HCT116 (cell line): ENCODE measurements around the gene CFAP92. TPM values are rescaled to one million over a fixed set of nuclear protein-coding genes. Genes with fewer than 3 reads are reported as not detected.
A peak's percentile ranks its signal among the peaks of the same experiment; 100 is the strongest.

Experiments
- ATAC-seq: fragments of 200-7000 bp; cut with Tn5 transposase; 2 replicates; pipeline ENCODE4 v1.9.1; 2020; ENCODE audit warnings: mild to moderate bottlenecking, moderate library complexity
- BruUV-seq: library from RNA; stranded (reverse); fragments of 400-500 nt; replicated peaks from 2 replicates; lab custom pipeline; 2021; lab: Mats Ljungman, UMichigan
- CTCF ChIA-PET: fragments of 300-600 bp; sonication (Branson Sonifier 250); formaldehyde crosslinking; loops from one replicate; lab custom pipeline; 2021; ENCODE audit warnings: antibody characterized with exemption; lab: Charles Lee
- POLR2A ChIA-PET: fragments of 300-600, 350-600 bp; sonication (Branson Sonifier 250); formaldehyde crosslinking; loops from one replicate; lab custom pipeline; 2021; ENCODE audit warnings: antibody characterized with exemption; lab: Charles Lee
- RAD21 ChIA-PET, 2 experiments: fragments of 300-600 bp; sonication (Branson Sonifier 250); formaldehyde crosslinking; loops; one replicate each; lab custom pipeline; 2023; ENCODE audit warnings: low total read pairs in 2 of 2; ENCODE audit not compliant: uncharacterized antibody in 2 of 2, unreplicated experiment in 2 of 2, low non-redundant PET in 1 of 2; lab: Charles Lee
- DNase-seq: peaks from one replicate; pipeline ENCODE4 v3.0.0-alpha.2; 2010; ENCODE audit warnings: low read depth, low spot score
- H2AFZ ChIP-seq: fragments of 200-600 bp; shearing (Covaris generic), sonication (generic); 2 replicates; pipeline ENCODE4 v1.6.1; 2017; ENCODE audit warnings: low read depth, mixed run types, mixed read lengths, antibody characterized with exemption, low read length; ENCODE audit not compliant: poor library complexity, severe bottlenecking
- H3K27ac ChIP-seq: 2 replicates; pipeline ENCODE4 v1.5.1; 2012; ENCODE audit warnings: low read depth, low read length
- H3K27me3 ChIP-seq: fragments of 200-600 bp; sonication (generic); 2 replicates; pipeline ENCODE4 v1.6.1; 2016; ENCODE audit warnings: mixed run types, low read length, mixed read lengths; ENCODE audit not compliant: insufficient read depth
- H3K36me3 ChIP-seq, 2 experiments: fragments of 200-500 bp in 1 of 2; fragments of 200-600 bp in 1 of 2; sonication (Bioruptor generic) in 1 of 2; sonication (generic) in 1 of 2; 2 replicates each; pipeline versions ENCODE4 v1.5.1 to v1.6.1; 2014 to 2016; ENCODE audit warnings: low read length in 2 of 2, inconsistent platforms in 1 of 2, mixed read lengths in 1 of 2, mixed run types in 1 of 2; ENCODE audit not compliant: insufficient read depth in 2 of 2, control insufficient read depth in 1 of 2
- H3K4me1 ChIP-seq, 2 experiments: fragments of 200-600 bp in 1 of 2; sonication (generic) in 1 of 2; 2 replicates each; pipeline versions ENCODE4 v1.5.1 to v1.6.1; 2012 to 2017; ENCODE audit warnings: low read length in 2 of 2, inconsistent platforms in 1 of 2, mild to moderate bottlenecking in 1 of 2, mixed read lengths in 1 of 2, mixed run types in 1 of 2, moderate library complexity in 1 of 2; ENCODE audit not compliant: insufficient read depth in 2 of 2, control insufficient read depth in 1 of 2
- H3K4me2 ChIP-seq: fragments of 200-600 bp; sonication (generic); 2 replicates; pipeline ENCODE4 v1.6.1; 2017; ENCODE audit warnings: mixed run types, low read length, mixed read lengths
- H3K4me3 ChIP-seq, 2 experiments: fragments of 200-600 bp in 1 of 2; sonication (generic) in 1 of 2; replicated peaks in 1 of 2; 2 replicates each; pipeline ENCODE4 v1.5.1; 2011 to 2016; ENCODE audit warnings: low read length in 2 of 2, control low read depth in 1 of 2, low read depth in 1 of 2, mild to moderate bottlenecking in 1 of 2, mixed read lengths in 1 of 2, mixed run types in 1 of 2
- H3K79me2 ChIP-seq: fragments of 200-600 bp; sonication (generic); 2 replicates; pipeline ENCODE4 v1.6.1; 2017; ENCODE audit warnings: mild to moderate bottlenecking, mixed run types, low read length, moderate library complexity, mixed read lengths; ENCODE audit not compliant: insufficient read depth
- H3K9ac ChIP-seq: fragments of 200-600 bp; sonication (generic); 2 replicates; pipeline ENCODE4 v1.6.1; 2016; ENCODE audit warnings: low read length, mixed read lengths
- H3K9me2 ChIP-seq: fragments of 200-600 bp; sonication (generic), shearing (Covaris generic); 2 replicates; pipeline ENCODE4 v1.6.1; 2017; ENCODE audit warnings: mixed run types, mild to moderate bottlenecking, moderate library complexity; ENCODE audit not compliant: insufficient read depth
- H3K9me3 ChIP-seq, 2 experiments: fragments of 200-500 bp in 1 of 2; fragments of 200-600 bp in 1 of 2; sonication (Bioruptor generic) in 1 of 2; sonication (generic) in 1 of 2; 2 replicates each; pipeline ENCODE4 v1.6.1; 2014 to 2017; ENCODE audit warnings: low read length in 2 of 2, mixed read lengths in 2 of 2, inconsistent platforms in 1 of 2, low read depth in 1 of 2, mild to moderate bottlenecking in 1 of 2, mixed run types in 1 of 2, moderate library complexity in 1 of 2; ENCODE audit not compliant: control insufficient read depth in 1 of 2, insufficient read depth in 1 of 2
- H4K20me1 ChIP-seq: fragments of 200-600 bp; sonication (generic), shearing (Covaris generic); 2 replicates; pipeline ENCODE4 v1.6.1; 2017; ENCODE audit warnings: mixed run types, mild to moderate bottlenecking, moderate library complexity; ENCODE audit not compliant: insufficient read depth
- EZH2phosphoT487 ChIP-seq: fragments of 200-600 bp; IDR thresholded peaks from 2 replicates; pipeline ENCODE4 v1.6.1; 2018; ENCODE audit warnings: antibody characterized with exemption, borderline replicate concordance
- FOSL1 ChIP-seq: IDR thresholded peaks from 2 replicates; pipeline ENCODE4 v1.6.1; 2012; ENCODE audit warnings: low read depth
- JUND ChIP-seq: IDR thresholded peaks from 2 replicates; pipeline ENCODE4 v1.6.1; 2012
- POLR2A ChIP-seq: IDR thresholded peaks from 2 replicates; pipeline ENCODE4 v1.7.0; 2011; ENCODE audit warnings: borderline replicate concordance; ENCODE audit not compliant: insufficient read depth, insufficient read length; ENCODE audit errors: extremely low read depth
- POLR2AphosphoS5 ChIP-seq: IDR thresholded peaks from 2 replicates; pipeline ENCODE4 v1.6.1; 2011; ENCODE audit warnings: mild to moderate bottlenecking, low read depth, low read length, moderate library complexity
- SIN3A ChIP-seq: IDR thresholded peaks from 2 replicates; pipeline ENCODE4 v1.6.1; 2012; ENCODE audit warnings: low read depth
- SP1 ChIP-seq: IDR thresholded peaks from 2 replicates; pipeline ENCODE4 v1.6.1; 2012; ENCODE audit warnings: low read depth
- SRF ChIP-seq: IDR thresholded peaks from 2 replicates; pipeline ENCODE4 v1.6.1; 2012; ENCODE audit warnings: low read depth
- ZFX ChIP-seq: fragments of 450-650 bp; IDR thresholded peaks from 2 replicates; pipeline ENCODE4 v1.6.1; 2017
- ZNF274 ChIP-seq: fragments of 200-500 bp; sonication (Bioruptor generic); IDR thresholded peaks from 2 replicates; pipeline ENCODE4 v1.6.1; 2014; ENCODE audit warnings: mild to moderate bottlenecking, low read depth, low read length, inconsistent platforms
- intact Hi-C: fragments of 100-400 bp; cut with micrococcal nuclease; formaldehyde crosslinking; loops from 2 replicates; pipeline ENCODE4 v1.10.0; 2022
- total RNA-seq: library from RNA; stranded (reverse); gene quantifications from one replicate; pipeline ENCODE4 v1.2.1, GENCODE V29; 2021; ENCODE audit not compliant: unreplicated experiment
- TF ChIP-seq, protein P1 (sequence below), 3 experiments: fragments of 200-600 bp in 1 of 3; sonication (generic) in 1 of 3; IDR thresholded peaks in 2 of 3; conservative IDR thresholded peaks in 1 of 3; 2 replicates each; pipeline ENCODE4 v1.5.1; 2012 to 2017; ENCODE audit warnings: low read depth in 2 of 3, low read length in 2 of 3, antibody characterized with exemption in 1 of 3, borderline replicate concordance in 1 of 3, control low read depth in 1 of 3, mild to moderate bottlenecking in 1 of 3, mixed read lengths in 1 of 3, mixed run types in 1 of 3, moderate library complexity in 1 of 3; ENCODE audit not compliant: insufficient read depth in 1 of 3
- TF ChIP-seq, protein P2 (sequence below): IDR thresholded peaks from 2 replicates; pipeline ENCODE4 v1.6.1; 2012
- TF ChIP-seq, protein P3 (sequence below): IDR thresholded peaks from 2 replicates; pipeline ENCODE4 v1.6.1; 2012
- TF ChIP-seq, protein P4 (sequence below): IDR thresholded peaks from 2 replicates; pipeline ENCODE4 v1.6.1; 2012; ENCODE audit warnings: low read depth

The CFAP92 gene
- total RNA-seq, 1 experiment from 2014 or later, result 3.6 TPM

- ChIA-PET CTCF (interaction anchor here (1.1 to 1.5 kb wide), 3 partner anchors 9 to 24 kb away, joined by 3 to 7 read pairs (median 5); no protein-coding TSS in a partner anchor), POLR2A (interaction anchor here (1.5 kb wide), 1 partner anchor 10 kb away, joined by 8 read pairs; no protein-coding TSS in a partner anchor), RAD21 (interaction anchor here in 1 of 2 experiments (0.5 to 1.1 kb wide), 2 partner anchors 10 to 24 kb away, joined by 3 to 4 read pairs; no protein-coding TSS in a partner anchor)
- H3K36me3 ChIP-seq, result no peaks in the 10 kb centered on the region
- no peaks in the 10 kb centered on the region for H3K9me2 ChIP-seq
- no peak overlapping the region for H3K9ac ChIP-seq
- no peaks in the 10 kb centered on the region for H3K79me2 ChIP-seq
- H2AFZ ChIP-seq, result no peak overlapping the region
- DNase-seq (no peak), ATAC-seq (peak; percentile 4; the same call in 1 of the 2 replicates)
- TF ChIP-seq, protein P1, sequence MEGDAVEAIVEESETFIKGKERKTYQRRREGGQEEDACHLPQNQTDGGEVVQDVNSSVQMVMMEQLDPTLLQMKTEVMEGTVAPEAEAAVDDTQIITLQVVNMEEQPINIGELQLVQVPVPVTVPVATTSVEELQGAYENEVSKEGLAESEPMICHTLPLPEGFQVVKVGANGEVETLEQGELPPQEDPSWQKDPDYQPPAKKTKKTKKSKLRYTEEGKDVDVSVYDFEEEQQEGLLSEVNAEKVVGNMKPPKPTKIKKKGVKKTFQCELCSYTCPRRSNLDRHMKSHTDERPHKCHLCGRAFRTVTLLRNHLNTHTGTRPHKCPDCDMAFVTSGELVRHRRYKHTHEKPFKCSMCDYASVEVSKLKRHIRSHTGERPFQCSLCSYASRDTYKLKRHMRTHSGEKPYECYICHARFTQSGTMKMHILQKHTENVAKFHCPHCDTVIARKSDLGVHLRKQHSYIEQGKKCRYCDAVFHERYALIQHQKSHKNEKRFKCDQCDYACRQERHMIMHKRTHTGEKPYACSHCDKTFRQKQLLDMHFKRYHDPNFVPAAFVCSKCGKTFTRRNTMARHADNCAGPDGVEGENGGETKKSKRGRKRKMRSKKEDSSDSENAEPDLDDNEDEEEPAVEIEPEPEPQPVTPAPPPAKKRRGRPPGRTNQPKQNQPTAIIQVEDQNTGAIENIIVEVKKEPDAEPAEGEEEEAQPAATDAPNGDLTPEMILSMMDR (IDR thresholded peaks at IDR 0.05 in 2 of 3, conservative IDR thresholded peaks at IDR 0.05 in 1 of 3; ENCODE audit: borderline replicate concordance in 1 of 3, insufficient read depth in 1 of 3, low read depth in 2 of 3, low read length in 2 of 3), result no peak
- TF ChIP-seq, protein P2, sequence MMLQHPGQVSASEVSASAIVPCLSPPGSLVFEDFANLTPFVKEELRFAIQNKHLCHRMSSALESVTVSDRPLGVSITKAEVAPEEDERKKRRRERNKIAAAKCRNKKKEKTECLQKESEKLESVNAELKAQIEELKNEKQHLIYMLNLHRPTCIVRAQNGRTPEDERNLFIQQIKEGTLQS, result no peak
- no peak for TF ChIP-seq SIN3A
- no peak for TF ChIP-seq SP1
- TF ChIP-seq SRF, result no peak
- TF ChIP-seq POLR2A, result no peak
- no TSS peak for BruUV-seq
- H3K4me2 ChIP-seq, result peak overlapping the region; percentile 70
- no peaks in the 10 kb centered on the region for H4K20me1 ChIP-seq
- H3K4me3 ChIP-seq, result 0 out of 4 replicates have a peak overlapping the region, but pooled peaks of 1 of the 2 experiments have one; percentile 36
- no peaks in the 10 kb centered on the region for H3K27me3 ChIP-seq
- peaks cover 7 to 13% of the 10 kb centered on the region in 2 experiments; a peak in 3 of 4 replicates for H3K4me1 ChIP-seq
- no peaks in the 10 kb centered on the region for H3K9me3 ChIP-seq
- H3K27ac ChIP-seq, result no peak overlapping the region
- intact Hi-C loops, result no loop called here
Measured at GRCh38 chr3:128994173-128994512, 267 bp upstream of the CFAP92 start.

DNA sequence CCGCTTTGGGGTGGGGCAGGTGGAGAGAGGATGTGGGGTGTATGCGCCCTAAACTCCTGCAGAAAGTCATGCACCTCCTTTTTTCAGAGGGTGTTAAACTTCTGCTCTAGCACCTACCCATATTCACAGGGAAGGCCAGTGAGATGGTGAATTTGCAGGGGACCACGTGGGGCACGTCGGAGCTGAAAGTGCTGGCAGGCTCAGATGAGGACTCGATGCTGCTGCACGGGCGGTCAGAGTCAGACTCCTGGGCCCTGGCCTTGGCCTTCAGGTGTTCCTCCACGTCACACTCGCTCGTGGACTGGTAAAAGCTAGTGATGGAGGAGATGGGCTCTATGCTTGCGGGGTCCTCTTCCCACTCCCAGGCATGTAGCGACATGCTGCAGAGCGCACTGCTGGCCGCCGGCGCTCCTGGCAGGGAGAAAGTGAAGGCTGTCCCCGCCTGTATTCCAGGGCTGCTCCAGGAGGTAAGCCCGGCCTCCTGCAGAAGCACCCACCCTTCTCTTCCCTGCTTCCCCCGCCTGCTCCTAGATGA is 883 bp downstream of the CFAP92 start:
- H3K9me3 ChIP-seq, result no peaks in the 10 kb centered on the region
- H2AFZ ChIP-seq, result no peak overlapping the region
- BruUV-seq, result no TSS peak
- peaks cover 7 to 13% of the 10 kb centered on the region in 2 experiments; a peak in 3 of 4 replicates for H3K4me1 ChIP-seq
- H3K9me2 ChIP-seq, result no peaks in the 10 kb centered on the region
- DNase-seq (no peak), ATAC-seq (no peak)
- ChIA-PET POLR2A (no interaction called here), RAD21 (no interaction called here), CTCF (interaction anchor here (1.5 kb wide), 1 partner anchor 22 kb away, joined by 7 read pairs; no protein-coding TSS in a partner anchor)
- no peaks in the 10 kb centered on the region for H3K36me3 ChIP-seq
- no peaks in the 10 kb centered on the region for H3K27me3 ChIP-seq
- H3K79me2 ChIP-seq, result no peaks in the 10 kb centered on the region
- no peak overlapping the region for H3K9ac ChIP-seq
- intact Hi-C loops, result no loop called here
- no peak overlapping the region for H3K4me2 ChIP-seq
- H3K27ac ChIP-seq, result no peak overlapping the region
- no peaks in the 10 kb centered on the region for H4K20me1 ChIP-seq
- H3K4me3 ChIP-seq, result no peak overlapping the region
- TF ChIP-seq ZNF274 (no peak), POLR2AphosphoS5 (no peak), FOSL1 (no peak), SP1 (no peak), POLR2A (no peak), EZH2phosphoT487 (no peak), SRF (no peak), ZFX (no peak), JUND (no peak), SIN3A (no peak)
- TF ChIP-seq, protein P3, sequence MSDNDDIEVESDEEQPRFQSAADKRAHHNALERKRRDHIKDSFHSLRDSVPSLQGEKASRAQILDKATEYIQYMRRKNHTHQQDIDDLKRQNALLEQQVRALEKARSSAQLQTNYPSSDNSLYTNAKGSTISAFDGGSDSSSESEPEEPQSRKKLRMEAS, result no peak
- TF ChIP-seq, protein P4, sequence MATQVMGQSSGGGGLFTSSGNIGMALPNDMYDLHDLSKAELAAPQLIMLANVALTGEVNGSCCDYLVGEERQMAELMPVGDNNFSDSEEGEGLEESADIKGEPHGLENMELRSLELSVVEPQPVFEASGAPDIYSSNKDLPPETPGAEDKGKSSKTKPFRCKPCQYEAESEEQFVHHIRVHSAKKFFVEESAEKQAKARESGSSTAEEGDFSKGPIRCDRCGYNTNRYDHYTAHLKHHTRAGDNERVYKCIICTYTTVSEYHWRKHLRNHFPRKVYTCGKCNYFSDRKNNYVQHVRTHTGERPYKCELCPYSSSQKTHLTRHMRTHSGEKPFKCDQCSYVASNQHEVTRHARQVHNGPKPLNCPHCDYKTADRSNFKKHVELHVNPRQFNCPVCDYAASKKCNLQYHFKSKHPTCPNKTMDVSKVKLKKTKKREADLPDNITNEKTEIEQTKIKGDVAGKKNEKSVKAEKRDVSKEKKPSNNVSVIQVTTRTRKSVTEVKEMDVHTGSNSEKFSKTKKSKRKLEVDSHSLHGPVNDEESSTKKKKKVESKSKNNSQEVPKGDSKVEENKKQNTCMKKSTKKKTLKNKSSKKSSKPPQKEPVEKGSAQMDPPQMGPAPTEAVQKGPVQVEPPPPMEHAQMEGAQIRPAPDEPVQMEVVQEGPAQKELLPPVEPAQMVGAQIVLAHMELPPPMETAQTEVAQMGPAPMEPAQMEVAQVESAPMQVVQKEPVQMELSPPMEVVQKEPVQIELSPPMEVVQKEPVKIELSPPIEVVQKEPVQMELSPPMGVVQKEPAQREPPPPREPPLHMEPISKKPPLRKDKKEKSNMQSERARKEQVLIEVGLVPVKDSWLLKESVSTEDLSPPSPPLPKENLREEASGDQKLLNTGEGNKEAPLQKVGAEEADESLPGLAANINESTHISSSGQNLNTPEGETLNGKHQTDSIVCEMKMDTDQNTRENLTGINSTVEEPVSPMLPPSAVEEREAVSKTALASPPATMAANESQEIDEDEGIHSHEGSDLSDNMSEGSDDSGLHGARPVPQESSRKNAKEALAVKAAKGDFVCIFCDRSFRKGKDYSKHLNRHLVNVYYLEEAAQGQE, result no peak
